GM12878 (cell line): ENCODE results near the gene STARD3. TPM values are rescaled to one million over a fixed set of nuclear protein-coding genes. Genes with fewer than 3 reads are reported as not detected.

Source experiments
- ATAC-seq: fragments of 200-7000 bp; cut with Tn5 transposase; 3 replicates; pipeline ENCODE4 v1.9.1; 2020; ENCODE audit warnings: mild to moderate bottlenecking, moderate library complexity
- BruUV-seq: library from RNA; stranded (reverse); fragments of 400-500 nt; replicated peaks from 2 replicates; lab custom pipeline; 2021; lab: Mats Ljungman, UMichigan
- CTCF ChIA-PET: fragments of 300-600 bp; sonication (Branson Sonifier 250); formaldehyde crosslinking; extraction: SDS; loops from one replicate; lab custom pipeline; 2021; ENCODE audit warnings: inconsistent platforms; lab: Yijun Ruan, JAX
- POLR2A ChIA-PET: fragments of 350-600 bp; formaldehyde crosslinking; extraction: SDS; loops from one replicate; lab custom pipeline; 2021; ENCODE audit warnings: inconsistent platforms; lab: Charles Lee
- RAD21 ChIA-PET: fragments of 300-600 bp; sonication (Branson Sonifier 250); formaldehyde crosslinking; loops from one replicate; lab custom pipeline; 2023; ENCODE audit warnings: antibody characterized with exemption; ENCODE audit not compliant: unreplicated experiment; lab: Charles Lee
- SMC1A ChIA-PET: fragments of 300-600 bp; sonication (Branson Sonifier 250); formaldehyde crosslinking; loops from one replicate; lab custom pipeline; 2023; ENCODE audit not compliant: unreplicated experiment, uncharacterized antibody; lab: Charles Lee
- DNase-seq: peaks from one replicate; pipeline ENCODE4 v3.0.0-alpha.2; 2011; ENCODE audit warnings: low read depth, low spot score
- FAIRE-seq: peaks from 3 replicates; lab custom pipeline; 2011; peaks lifted over from hg19 to GRCh38; lab: Jason Lieb, UNC
- H2AFZ ChIP-seq: 2 replicates; pipeline ENCODE4 v1.6.0; 2011; ENCODE audit warnings: low read depth, low read length, control low read depth; ENCODE audit not compliant: control insufficient read depth
- H3K27ac ChIP-seq: 2 replicates; pipeline ENCODE4 v1.5.1; 2011; ENCODE audit warnings: control low read depth; ENCODE audit not compliant: control insufficient read depth, insufficient read depth
- H3K27me3 ChIP-seq, 2 experiments: replicated peaks in 1 of 2; 2 replicates each; pipeline versions ENCODE4 v1.6.0 to v1.6.1; 2011; ENCODE audit warnings: low read length in 1 of 2; ENCODE audit not compliant: control insufficient read depth in 2 of 2, insufficient read depth in 2 of 2
- H3K36me3 ChIP-seq, 2 experiments: 2 replicates each; pipeline ENCODE4 v1.5.1; 2011; ENCODE audit warnings: low read length in 1 of 2; ENCODE audit not compliant: control insufficient read depth in 2 of 2, insufficient read depth in 2 of 2
- H3K4me1 ChIP-seq: 2 replicates; pipeline ENCODE4 v1.6.1; 2011; ENCODE audit warnings: mild to moderate bottlenecking, low read length, moderate library complexity, mixed read lengths; ENCODE audit not compliant: control insufficient read depth, insufficient read depth
- H3K4me2 ChIP-seq: 2 replicates; pipeline ENCODE4 v1.6.0; 2011; ENCODE audit warnings: control low read depth; ENCODE audit not compliant: control insufficient read depth, insufficient read depth
- H3K4me3 ChIP-seq: fragments of 200-600 bp; sonication (generic); 2 replicates; pipeline ENCODE4 v1.5.1; 2016
- H3K79me2 ChIP-seq: 2 replicates; pipeline ENCODE4 v1.6.0; 2011; ENCODE audit warnings: low read length; ENCODE audit not compliant: control insufficient read depth, insufficient read depth
- H3K9ac ChIP-seq: 2 replicates; pipeline ENCODE4 v1.8.0; 2011; ENCODE audit warnings: low read length, control low read depth, mixed read lengths; ENCODE audit not compliant: control insufficient read depth, insufficient read depth
- H3K9me3 ChIP-seq: replicated peaks from 3 replicates; pipeline ENCODE4 v1.5.1; 2011; ENCODE audit warnings: mild to moderate bottlenecking, low read length; ENCODE audit not compliant: control insufficient read depth, insufficient read depth
- H4K20me1 ChIP-seq: 2 replicates; pipeline ENCODE4 v1.6.0; 2011; ENCODE audit not compliant: control insufficient read depth, insufficient read depth
- CBX3 ChIP-seq: fragments of 200-600 bp; sonication (generic); IDR thresholded peaks from 2 replicates; pipeline ENCODE4 v1.6.1; 2016; ENCODE audit warnings: low read depth, borderline replicate concordance
- DPF2 ChIP-seq: fragments of 450-650 bp; IDR thresholded peaks from 2 replicates; pipeline ENCODE4 v1.6.1; 2017; ENCODE audit warnings: mild to moderate bottlenecking
- FOS ChIP-seq: IDR thresholded peaks from 3 replicates; pipeline ENCODE4 v1.6.1; 2011; ENCODE audit warnings: borderline replicate concordance; ENCODE audit not compliant: insufficient read length; ENCODE audit errors: extremely low read depth
- HCFC1 ChIP-seq: fragments of 150-350 bp; IDR thresholded peaks from 2 replicates; pipeline ENCODE4 v1.6.1; 2014; ENCODE audit warnings: low read length
- IRF5 ChIP-seq: fragments of 450-650 bp; IDR thresholded peaks from 2 replicates; pipeline ENCODE4 v1.6.1; 2017; ENCODE audit warnings: borderline replicate concordance
- RELA ChIP-seq: fragments of 450-650 bp; IDR thresholded peaks from 2 replicates; pipeline ENCODE4 v1.8.0; 2014; ENCODE audit warnings: borderline replicate concordance; ENCODE audit not compliant: partially characterized antibody
- SP1 ChIP-seq: IDR thresholded peaks from one replicate; pipeline ENCODE4 v1.6.1; 2011; ENCODE audit warnings: low read depth, low read length
- SREBF1 ChIP-seq: IDR thresholded peaks from 2 replicates; pipeline ENCODE4 v1.6.1; 2012; ENCODE audit warnings: mild to moderate bottlenecking, low read length
- TCF3 ChIP-seq: IDR thresholded peaks from 2 replicates; pipeline ENCODE4 v1.6.1; 2012; ENCODE audit warnings: low read depth, mild to moderate bottlenecking, low read length, borderline replicate concordance; ENCODE audit not compliant: insufficient read depth
- USF2 ChIP-seq: IDR thresholded peaks from 2 replicates; pipeline ENCODE4 v1.6.1; 2011; ENCODE audit warnings: low read depth, low read length, improper control_type of control experiment, borderline replicate concordance
- ZNF622 ChIP-seq: fragments of 450-650 bp; IDR thresholded peaks from 2 replicates; pipeline ENCODE4 v1.6.1; 2017; ENCODE audit warnings: mild to moderate bottlenecking, inconsistent platforms
- WGBS: methylation state at CpG from one replicate; pipeline ENCODE4 v1.1.6; 2016; ENCODE audit warnings: low lambda C conversion rate; ENCODE audit not compliant: insufficient replicate concordance, insufficient coverage; ENCODE audit errors: missing lambda C conversion rate; 5-methylcytosine and 5-hydroxymethylcytosine counted together
- in situ Hi-C: fragments of 300-500 bp; cut with MboI; formaldehyde crosslinking; loops from 9 replicates; pipeline ENCODE4 v1.14.3; 2018; ENCODE audit warnings: mixed read lengths
- intact Hi-C: fragments of 100-400 bp; cut with micrococcal nuclease; formaldehyde crosslinking; loops from one replicate; pipeline ENCODE4 v1.14.2; 2022; ENCODE audit not compliant: unreplicated experiment
- polyA plus RNA-seq, 11 experiments: library from polyadenylated mRNA; depleted of rRNA in 4 of 11; unstranded in 6 of 11; stranded (reverse) in 5 of 11; fragments of >200 nt; fragmentation: Nextera tagmentation in 4 of 11; fragmentation: Illumina TruSeq in 1 of 11; extraction: Ambion mirVana in 4 of 11; extraction: Trizol in 1 of 11; gene quantifications; 1 replicate in 1 of 11; 2 replicates in 10 of 11; pipeline versions ENCODE4 v1.2.1 to v1.2.3, GENCODE V29; 2011 to 2016; ENCODE audit warnings: inconsistent platforms in 2 of 11, missing spikeins in 2 of 11, low read depth in 1 of 11
- total RNA-seq, 4 experiments: library from RNA; depleted of rRNA in 3 of 4; stranded (reverse); fragments of >200 nt in 3 of 4; fragmentation: Illumina TruSeq in 1 of 4; extraction: Trizol in 1 of 4; gene quantifications; 2 replicates each; pipeline versions ENCODE4 v1.2.1 to v1.2.3, GENCODE V29; 2013 to 2021
- TF ChIP-seq, protein P1 (sequence below): fragments of 450-650 bp; IDR thresholded peaks from 2 replicates; pipeline ENCODE4 v1.6.1; 2014; ENCODE audit warnings: mild to moderate bottlenecking

The STARD3 gene
- total and polyA plus RNA-seq, 10 of the 15 experiments (the other 5 are each of a cell fraction or from before 2014, with no cell fraction given): 0.08 to 62.7 (median 27.5) TPM

GRCh38 chr17:39641097-39641496, 4.2 kb downstream of the STARD3 start:
- H3K36me3 ChIP-seq: no peaks in the 10 kb centered on the region; a peak in 1 of 4 replicates
- POLR2A ChIA-PET: no interaction called here
- H3K9me3 ChIP-seq: no peaks in the 10 kb centered on the region
- FAIRE-seq: peak; percentile 18
- no peak for DNase-seq
- peaks cover 20% of the 10 kb centered on the region for H3K4me1 ChIP-seq
- H3K4me3 ChIP-seq: no peak overlapping the region
- no TSS peak for BruUV-seq
- no peak overlapping the region for H3K27ac ChIP-seq
- H3K79me2 ChIP-seq: peaks cover 39% of the 10 kb centered on the region
- H3K27me3 ChIP-seq: no peaks in the 10 kb centered on the region
- RAD21 ChIA-PET: interaction anchor here (0.8 kb wide), 1 partner anchor 10 kb away, joined by 5 read pairs; no protein-coding TSS in a partner anchor
- peaks cover 3% of the 10 kb centered on the region; the same call in 1 of the 2 replicates for H4K20me1 ChIP-seq
- 0 out of 2 replicates have a peak overlapping the region, but pooled peaks have one; percentile 20 for H3K4me2 ChIP-seq
- SMC1A ChIA-PET: no interaction called here
- CTCF ChIA-PET: interaction anchor here (1.4 to 15.5 kb wide), 2 partner anchors 13 to 19 kb away, joined by 10 to 225 read pairs; no protein-coding TSS in a partner anchor
- H2AFZ ChIP-seq: no peak overlapping the region
- WGBS: 93% methylated on average over 4 of the region's 4 CpGs
- H3K9ac ChIP-seq: no peak overlapping the region
- TF ChIP-seq TCF3 (no peak), HCFC1 (no peak), SP1 (no peak), CBX3 (no peak), DPF2 (no peak), FOS (no peak)
- TF ChIP-seq, protein P1, sequence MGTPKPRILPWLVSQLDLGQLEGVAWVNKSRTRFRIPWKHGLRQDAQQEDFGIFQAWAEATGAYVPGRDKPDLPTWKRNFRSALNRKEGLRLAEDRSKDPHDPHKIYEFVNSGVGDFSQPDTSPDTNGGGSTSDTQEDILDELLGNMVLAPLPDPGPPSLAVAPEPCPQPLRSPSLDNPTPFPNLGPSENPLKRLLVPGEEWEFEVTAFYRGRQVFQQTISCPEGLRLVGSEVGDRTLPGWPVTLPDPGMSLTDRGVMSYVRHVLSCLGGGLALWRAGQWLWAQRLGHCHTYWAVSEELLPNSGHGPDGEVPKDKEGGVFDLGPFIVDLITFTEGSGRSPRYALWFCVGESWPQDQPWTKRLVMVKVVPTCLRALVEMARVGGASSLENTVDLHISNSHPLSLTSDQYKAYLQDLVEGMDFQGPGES: no peak
- in situ Hi-C loops (no loop called here), intact Hi-C loops (no loop called here)
- ATAC-seq: no peak

DNA sequence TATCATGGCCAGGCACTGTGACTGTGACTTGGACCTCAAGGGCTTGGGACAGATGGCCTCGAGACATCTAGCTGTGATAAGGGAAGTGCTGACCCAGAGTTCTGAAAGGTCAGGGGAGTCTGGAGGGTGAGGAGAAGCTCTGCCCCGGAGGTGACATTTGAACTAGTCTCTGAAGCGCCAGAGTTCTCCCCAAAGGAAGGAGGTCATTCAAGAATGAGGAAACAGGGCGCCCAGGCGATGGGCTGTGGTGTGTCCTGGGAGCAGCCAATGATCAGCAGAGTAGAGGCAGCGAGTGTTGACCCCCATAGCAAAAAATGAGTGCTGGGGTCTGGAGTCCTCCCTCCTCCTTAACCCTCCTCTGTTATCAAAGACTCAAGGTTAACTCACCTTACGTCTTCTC, 4.9 kb downstream of the STARD3 start:
- Histone ChIP-seq H4K20me1 (peaks cover 3% of the 10 kb centered on the region; the same call in 1 of the 2 replicates), H3K9ac (no peak overlapping the region), H3K36me3 (no peaks in the 10 kb centered on the region; a peak in 1 of 4 replicates), H3K79me2 (peaks cover 39% of the 10 kb centered on the region), H3K4me2 (no peak overlapping the region), H3K9me3 (no peaks in the 10 kb centered on the region), H3K4me3 (no peak overlapping the region), H3K27ac (no peak overlapping the region), H2AFZ (no peak overlapping the region), H3K27me3 (no peaks in the 10 kb centered on the region), H3K4me1 (peaks cover 14% of the 10 kb centered on the region)
- DNase-seq (no peak), FAIRE-seq (no peak), ATAC-seq (no peak)
- ChIA-PET RAD21 (interaction anchor here (0.8 kb wide), 1 partner anchor 10 kb away, joined by 5 read pairs; no protein-coding TSS in a partner anchor), CTCF (interaction anchor here (0.6 to 15.5 kb wide), 3 partner anchors 12 to 27 kb away, joined by 3 to 225 read pairs (median 10); partner anchors contain the start of gene PNMT), POLR2A (no interaction called here), SMC1A (no interaction called here)
- BruUV-seq: no TSS peak
- TF ChIP-seq RELA (no peak), USF2 (no peak), ZNF622 (no peak), IRF5 (no peak), SREBF1 (no peak)
- intact Hi-C loops (no loop called here), in situ Hi-C loops (no loop called here)
- 83% methylated on average over 7 of the region's 7 CpGs for WGBS
